ENCODE data around the gene SCAMP3.

Gene SCAMP3

DNA sequence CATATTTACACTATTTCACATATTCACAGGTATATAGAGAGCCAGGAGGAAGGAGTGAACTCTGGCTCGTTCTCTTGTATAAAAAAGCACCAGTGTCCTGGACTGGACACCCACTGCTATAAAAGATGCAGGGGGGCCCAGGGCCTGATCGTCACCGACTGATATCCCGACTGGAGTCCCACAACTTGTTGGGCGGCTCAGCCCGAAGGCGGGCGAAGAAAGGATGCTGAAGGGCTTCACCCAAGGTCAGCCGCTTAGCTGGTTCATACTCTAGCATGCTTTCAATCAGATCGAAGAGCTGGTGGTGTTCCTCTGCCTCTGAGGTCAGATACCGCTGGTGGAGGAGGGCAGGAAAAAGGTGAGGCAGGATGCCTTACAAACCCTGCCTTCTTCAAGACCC lies 907 bp upstream of the SCAMP3 start:
- H3K36me3 Mint-ChIP-seq (ENCODE audit: low read depth), result peaks cover 69% of the 10 kb centered on the region
- H3K4me1 Mint-ChIP-seq, result peaks cover 23% of the 10 kb centered on the region
- no peaks in the 10 kb centered on the region for H3K27me3 Mint-ChIP-seq (ENCODE audit: low read depth)
- H3K27ac Mint-ChIP-seq, result peak overlapping the region; percentile 43 to 86 (median 64)
- H3K9me3 Mint-ChIP-seq, result no peaks in the 10 kb centered on the region
- TF ChIP-seq, protein P1, sequence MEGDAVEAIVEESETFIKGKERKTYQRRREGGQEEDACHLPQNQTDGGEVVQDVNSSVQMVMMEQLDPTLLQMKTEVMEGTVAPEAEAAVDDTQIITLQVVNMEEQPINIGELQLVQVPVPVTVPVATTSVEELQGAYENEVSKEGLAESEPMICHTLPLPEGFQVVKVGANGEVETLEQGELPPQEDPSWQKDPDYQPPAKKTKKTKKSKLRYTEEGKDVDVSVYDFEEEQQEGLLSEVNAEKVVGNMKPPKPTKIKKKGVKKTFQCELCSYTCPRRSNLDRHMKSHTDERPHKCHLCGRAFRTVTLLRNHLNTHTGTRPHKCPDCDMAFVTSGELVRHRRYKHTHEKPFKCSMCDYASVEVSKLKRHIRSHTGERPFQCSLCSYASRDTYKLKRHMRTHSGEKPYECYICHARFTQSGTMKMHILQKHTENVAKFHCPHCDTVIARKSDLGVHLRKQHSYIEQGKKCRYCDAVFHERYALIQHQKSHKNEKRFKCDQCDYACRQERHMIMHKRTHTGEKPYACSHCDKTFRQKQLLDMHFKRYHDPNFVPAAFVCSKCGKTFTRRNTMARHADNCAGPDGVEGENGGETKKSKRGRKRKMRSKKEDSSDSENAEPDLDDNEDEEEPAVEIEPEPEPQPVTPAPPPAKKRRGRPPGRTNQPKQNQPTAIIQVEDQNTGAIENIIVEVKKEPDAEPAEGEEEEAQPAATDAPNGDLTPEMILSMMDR (IDR thresholded peaks at IDR 0.05; ENCODE audit: unreplicated experiment in 3 of 3), result no peak
- peak overlapping the region; percentile 40 to 97 (median 96) for H3K4me3 Mint-ChIP-seq

DNA sequence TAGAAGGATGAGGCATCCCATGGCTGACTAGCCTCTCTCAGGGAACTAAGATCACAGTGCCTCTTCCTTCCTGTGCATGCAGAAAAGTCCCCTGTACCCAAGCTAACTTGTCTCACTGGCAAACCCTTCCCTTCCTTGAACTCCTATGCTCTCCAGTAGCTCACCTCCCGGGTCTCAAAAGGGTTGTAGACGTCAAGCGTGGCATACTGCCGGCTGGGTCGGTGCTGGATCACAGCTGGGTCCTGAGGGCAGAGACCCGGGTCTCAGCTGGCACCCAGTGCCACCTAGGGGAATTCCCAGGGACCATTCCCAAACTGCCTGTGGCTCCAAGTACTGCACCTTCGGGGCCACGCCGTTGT lies 688 bp downstream of the SCAMP3 start:
- Mint-ChIP-seq H3K27ac (peak overlapping the region; percentile 64 to 86 (median 81)), H3K36me3 (ENCODE audit: low read depth) (peaks cover 63% of the 10 kb centered on the region), H3K9me3 (no peaks in the 10 kb centered on the region), H3K4me1 (peaks cover 24% of the 10 kb centered on the region), H3K4me3 (peak overlapping the region; percentile 96 to 97 (median 97)), H3K27me3 (ENCODE audit: low read depth) (no peaks in the 10 kb centered on the region)
- TF ChIP-seq, protein P1 (IDR thresholded peaks at IDR 0.05; ENCODE audit: unreplicated experiment in 3 of 3), result no peak

DNA sequence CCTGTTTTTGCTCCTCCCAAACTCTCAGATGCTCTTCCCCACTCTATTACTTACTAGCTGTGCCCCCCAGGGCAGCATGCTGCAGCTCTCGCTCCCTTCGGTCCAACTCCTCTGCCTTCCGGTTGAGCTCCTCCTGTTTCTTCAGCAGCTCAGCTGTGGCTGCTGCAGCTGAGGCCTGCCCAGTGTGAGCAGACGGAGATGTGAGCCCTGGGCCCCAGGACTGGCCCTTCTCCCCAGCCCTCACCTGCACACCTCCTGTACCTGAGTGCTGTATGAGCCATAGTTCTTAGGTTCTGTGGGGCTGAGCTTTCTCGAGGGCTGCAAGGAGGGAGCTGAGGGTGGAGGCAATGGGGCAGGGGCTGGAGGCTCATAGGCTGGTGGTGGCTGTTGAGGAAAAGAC lies 1.9 kb downstream of the SCAMP3 start:
- TF ChIP-seq, protein P1 (IDR thresholded peaks at IDR 0.05; ENCODE audit: unreplicated experiment in 3 of 3), result no peak
- no peaks in the 10 kb centered on the region for H3K9me3 Mint-ChIP-seq
- peaks cover 30% of the 10 kb centered on the region for H3K4me1 Mint-ChIP-seq
- peak overlapping the region; percentile 96 to 97 (median 97) for H3K4me3 Mint-ChIP-seq
- H3K36me3 Mint-ChIP-seq (ENCODE audit: low read depth), result peaks cover 56% of the 10 kb centered on the region
- H3K27me3 Mint-ChIP-seq (ENCODE audit: low read depth), result no peaks in the 10 kb centered on the region
- no peak overlapping the region for H3K27ac Mint-ChIP-seq

DNA sequence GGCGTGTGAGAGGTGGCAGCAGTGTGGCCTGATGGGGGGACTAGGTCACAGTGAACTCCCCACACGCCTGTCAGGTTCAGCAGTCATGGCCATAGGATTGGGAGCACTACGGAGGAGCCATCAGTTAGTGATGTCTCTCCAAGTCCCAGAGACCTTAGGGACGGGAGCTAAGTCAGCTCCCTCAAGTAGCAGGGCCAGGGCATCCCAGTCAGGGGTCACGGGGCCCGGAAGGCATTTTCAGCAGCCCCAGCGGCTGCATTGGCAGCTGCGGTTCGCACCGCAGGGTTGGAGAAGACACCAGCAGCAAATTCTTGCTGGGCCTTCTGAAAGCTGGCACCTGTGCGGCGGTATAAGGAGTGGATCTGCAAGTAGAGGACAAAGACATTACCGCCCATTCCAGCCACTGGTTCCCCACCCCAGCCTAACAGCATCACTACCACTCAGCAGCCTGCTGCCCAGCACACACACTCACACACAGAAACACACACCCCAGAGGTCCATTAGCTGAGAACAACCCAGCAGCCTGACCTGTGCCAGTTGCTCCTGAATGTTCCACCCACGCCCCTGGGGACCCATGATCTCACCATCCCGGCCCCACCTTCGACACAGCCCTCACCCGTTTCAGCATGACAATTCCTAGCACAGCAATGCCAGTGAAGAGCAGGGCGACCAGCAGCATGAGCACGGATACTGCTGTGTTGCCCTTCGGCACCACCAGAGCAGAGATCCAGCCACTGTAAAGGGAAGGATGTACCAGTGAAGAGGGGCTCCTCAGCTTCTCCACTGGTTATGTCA lies 5.9 kb downstream of the SCAMP3 start:
- peak overlapping the region; percentile 84 to 94 (median 92) for H3K4me3 Mint-ChIP-seq
- H3K36me3 Mint-ChIP-seq (ENCODE audit: low read depth), result peaks cover 29% of the 10 kb centered on the region
- H3K4me1 Mint-ChIP-seq, result peaks cover 37% of the 10 kb centered on the region
- H3K27me3 Mint-ChIP-seq (ENCODE audit: low read depth), result peaks cover 3% of the 10 kb centered on the region
- no peaks in the 10 kb centered on the region for H3K9me3 Mint-ChIP-seq
- TF ChIP-seq, protein P1 (IDR thresholded peaks at IDR 0.05; ENCODE audit: unreplicated experiment in 3 of 3), result no peak
- H3K27ac Mint-ChIP-seq, result peak overlapping the region; percentile 92 to 98 (median 95)

DNA sequence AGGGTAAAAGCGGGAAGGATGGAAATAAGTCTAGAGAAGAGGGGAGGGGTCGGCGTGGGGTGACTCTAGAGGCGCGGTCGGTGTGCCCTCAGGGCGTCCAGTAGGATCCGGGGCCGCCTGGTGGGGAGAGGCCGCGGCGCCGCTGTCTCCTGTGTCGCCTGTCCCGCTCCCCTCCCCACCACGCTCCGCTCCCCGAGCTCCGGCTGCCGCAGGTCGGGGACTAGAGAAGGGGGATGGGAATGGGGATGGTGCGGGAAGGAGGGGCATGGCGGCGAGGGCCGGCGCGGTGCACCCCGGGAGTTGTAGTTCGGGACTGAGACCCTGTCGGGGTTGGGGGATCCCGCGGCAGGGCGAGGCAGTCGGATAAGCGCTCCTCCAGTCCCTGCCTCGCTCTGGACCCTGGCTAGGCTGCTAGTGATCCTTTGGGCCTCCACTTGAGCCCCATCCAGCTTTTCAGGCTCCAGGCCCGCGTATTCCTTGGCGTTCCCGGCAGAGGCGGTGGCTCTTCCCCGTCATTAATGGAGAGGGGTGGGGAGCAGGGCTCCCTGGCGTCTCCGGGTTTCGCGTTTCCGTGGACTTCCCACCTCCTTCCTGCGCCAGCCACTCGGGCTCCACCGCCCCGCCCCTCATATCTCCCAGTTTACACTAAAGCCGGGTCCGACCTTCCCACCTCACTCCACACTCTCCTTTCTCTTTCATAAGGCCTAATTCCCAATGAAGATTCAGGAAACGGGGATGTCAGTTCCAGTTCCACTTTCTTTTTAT lies 6.7 kb downstream of the SCAMP3 start, which contains the start of gene ENTREP3:
ENTREP3 (minus strand) TSS at position 241 of the 765 bp plus-strand sequence. CDS start 606 bp downstream, outside the sequence.
- Mint-ChIP-seq H3K36me3 (ENCODE audit: low read depth) (peaks cover 23% of the 10 kb centered on the region), H3K4me3 (peak within 1 kb of the TSS; percentile 84 to 94 (median 92)), H3K27ac (peak within 1 kb of the TSS; percentile 92 to 98 (median 95)), H3K27me3 (ENCODE audit: low read depth) (peaks cover 3% of the 10 kb centered on the region), H3K4me1 (peaks cover 36% of the 10 kb centered on the region), H3K9me3 (no peaks in the 10 kb centered on the region)
- TF ChIP-seq, protein P1 (IDR thresholded peaks at IDR 0.05; ENCODE audit: unreplicated experiment in 3 of 3), result no peak
